MG63 (cell line): ENCODE measurements around the gene DNAH8. TPM values are rescaled to one million over a fixed set of nuclear protein-coding genes. Genes with fewer than 3 reads are reported as not detected.

Experiments
- DNase-seq: peaks from one replicate; pipeline ENCODE4 v3.0.0-alpha.2; 2020
- H3K27me3 ChIP-seq: fragments of 250-450 bp; sonication (Bioruptor Pico); 2 replicates; pipeline ENCODE4 v1.5.1; 2020; ENCODE audit warnings: mild to moderate bottlenecking, moderate library complexity
- H3K36me3 ChIP-seq: fragments of 250-450 bp; sonication (Bioruptor Pico); 2 replicates; pipeline ENCODE4 v1.5.1; 2020; ENCODE audit warnings: mild to moderate bottlenecking, moderate library complexity
- H3K4me3 ChIP-seq: fragments of 250-450 bp; sonication (Bioruptor Pico); 2 replicates; pipeline ENCODE4 v1.5.1; 2020; ENCODE audit warnings: mild to moderate bottlenecking, moderate library complexity
- H3K9me3 ChIP-seq: fragments of 250-450 bp; sonication (Bioruptor Pico); 2 replicates; pipeline ENCODE4 v1.5.1; 2020; ENCODE audit warnings: mild to moderate bottlenecking, moderate library complexity
- total RNA-seq: library from RNA; depleted of rRNA; stranded (reverse); fragments of >200 nt; shearing (Covaris generic); gene quantifications from 2 replicates; pipeline ENCODE4 v1.2.3, GENCODE V29; 2014; ENCODE audit warnings: low replicate concordance

The DNAH8 gene
- total RNA-seq, 1 experiment from 2014 or later = 1.2 TPM

DNA sequence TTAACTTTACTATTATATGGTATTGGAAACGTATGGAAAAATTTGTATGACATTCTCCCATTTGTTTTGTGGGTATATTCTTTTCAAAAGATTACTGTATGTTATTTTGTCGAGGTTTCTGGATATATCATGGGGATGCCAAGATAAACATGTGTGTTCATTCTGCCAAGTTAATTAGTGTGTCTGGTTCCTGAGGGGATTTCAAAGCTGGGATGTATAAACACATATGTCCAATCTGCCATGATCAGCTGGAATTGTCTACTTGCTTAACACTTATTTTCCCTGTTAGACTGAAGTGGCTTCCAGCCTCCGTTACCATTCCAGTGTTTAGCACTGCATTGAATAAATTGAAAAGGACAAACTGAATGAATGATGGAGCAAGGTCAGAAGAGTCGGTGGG is 86.2 kb downstream of the DNAH8 start:
- no peaks in the 10 kb centered on the region for H3K9me3 ChIP-seq

DNA sequence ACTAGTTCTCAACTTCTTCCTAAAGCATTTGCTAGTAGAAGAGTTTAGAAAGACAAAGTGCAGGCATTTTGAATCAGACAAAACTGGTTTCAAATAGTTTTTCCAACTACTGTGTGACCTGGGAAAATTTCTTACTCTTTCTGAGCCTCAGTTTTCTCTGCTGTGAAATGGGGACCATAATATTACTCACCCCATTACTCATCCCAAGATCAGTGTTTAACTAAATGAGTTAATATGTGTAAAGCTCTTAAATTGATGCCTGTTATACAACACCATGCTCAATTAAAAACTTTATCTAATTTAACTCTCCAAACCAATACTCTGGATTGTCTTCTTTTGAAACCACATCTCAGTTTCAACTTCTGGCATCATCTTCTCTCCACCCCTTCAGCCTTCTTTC is 87.4 kb downstream of the DNAH8 start:
- Histone ChIP-seq H3K36me3 (no peaks in the 10 kb centered on the region), H3K27me3 (peaks cover 75% of the 10 kb centered on the region), H3K9me3 (no peaks in the 10 kb centered on the region), H3K4me3 (no peak overlapping the region)
- no peak for DNase-seq

More for the DNA sequence above, 86.2 kb downstream of the DNAH8 start:
- Histone ChIP-seq H3K4me3 (no peak overlapping the region), H3K27me3 (peaks cover 69% of the 10 kb centered on the region), H3K36me3 (no peaks in the 10 kb centered on the region)
- DNase-seq = no peak

DNA sequence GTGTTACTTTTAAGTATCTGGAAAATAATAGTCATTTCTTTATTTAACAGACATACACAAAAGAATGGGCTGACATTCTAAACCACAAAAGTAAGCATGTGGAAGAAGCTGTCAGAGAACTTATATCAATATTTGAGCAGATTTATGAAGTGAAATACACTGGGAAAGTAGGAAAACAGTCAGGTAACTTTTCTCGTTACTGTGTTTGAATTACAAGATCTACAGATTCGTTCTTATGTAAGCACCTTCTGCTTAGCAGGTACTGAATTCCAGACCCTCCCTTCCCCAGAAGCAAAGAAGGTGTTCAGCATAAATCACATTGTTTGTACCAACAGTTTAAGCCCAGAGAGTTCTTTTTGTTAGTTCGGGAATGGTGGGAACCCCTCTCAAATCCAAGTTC is 88.0 kb downstream of the DNAH8 start:
- DNase-seq = no peak
- Histone ChIP-seq H3K9me3 (no peaks in the 10 kb centered on the region), H3K36me3 (no peaks in the 10 kb centered on the region), H3K27me3 (peaks cover 80% of the 10 kb centered on the region), H3K4me3 (no peak overlapping the region)

DNA sequence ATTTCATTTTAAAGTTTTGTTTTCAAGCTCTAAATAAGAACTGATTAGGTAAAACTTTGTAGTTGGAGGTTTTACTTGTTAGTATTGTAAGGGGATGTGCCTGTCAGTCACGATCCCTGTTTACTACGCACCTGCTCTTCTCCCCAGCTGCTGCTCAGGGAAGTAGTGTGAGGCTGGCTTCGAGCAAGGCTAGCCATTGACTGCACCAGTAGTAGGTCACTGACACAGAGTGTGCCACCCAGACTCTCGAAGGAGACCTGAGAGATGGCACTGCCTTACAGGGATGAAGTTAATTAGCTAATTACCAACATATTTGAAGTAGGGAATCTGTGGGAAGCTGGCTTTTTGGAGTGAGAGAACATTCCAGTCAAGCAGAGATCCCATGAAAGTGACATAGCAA is 89.2 kb downstream of the DNAH8 start:
- Histone ChIP-seq H3K36me3 (no peaks in the 10 kb centered on the region), H3K4me3 (no peak overlapping the region), H3K27me3 (peaks cover 69% of the 10 kb centered on the region), H3K9me3 (no peaks in the 10 kb centered on the region)
- DNase-seq = no peak

DNA sequence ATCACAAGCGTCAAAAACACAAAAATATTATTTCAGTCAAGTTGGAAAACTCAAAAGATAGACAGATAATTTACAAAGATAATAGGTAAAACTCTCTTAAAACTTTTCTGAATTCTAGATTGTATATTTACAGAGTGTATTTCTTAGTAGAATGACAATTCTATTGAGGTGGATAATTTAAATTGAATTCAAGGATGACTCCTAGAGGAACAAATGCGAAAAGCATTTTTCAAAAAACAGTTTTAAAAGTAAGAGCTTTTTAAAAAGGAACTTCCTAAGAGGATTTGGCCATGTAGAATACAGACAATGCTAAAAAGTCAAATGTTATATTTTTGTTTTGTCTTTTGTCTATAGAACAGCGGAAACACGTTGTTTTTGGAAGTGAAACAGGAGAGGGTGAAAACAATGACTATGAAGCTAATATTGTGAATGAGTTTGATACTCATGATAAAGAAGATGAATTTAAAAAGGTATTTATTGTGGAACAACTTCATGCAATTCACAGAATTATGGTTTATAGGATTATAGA is 90.1 kb downstream of the DNAH8 start:
- DNase-seq = no peak
- Histone ChIP-seq H3K27me3 (peaks cover 70% of the 10 kb centered on the region), H3K36me3 (no peaks in the 10 kb centered on the region), H3K4me3 (no peak overlapping the region), H3K9me3 (no peaks in the 10 kb centered on the region)

DNA sequence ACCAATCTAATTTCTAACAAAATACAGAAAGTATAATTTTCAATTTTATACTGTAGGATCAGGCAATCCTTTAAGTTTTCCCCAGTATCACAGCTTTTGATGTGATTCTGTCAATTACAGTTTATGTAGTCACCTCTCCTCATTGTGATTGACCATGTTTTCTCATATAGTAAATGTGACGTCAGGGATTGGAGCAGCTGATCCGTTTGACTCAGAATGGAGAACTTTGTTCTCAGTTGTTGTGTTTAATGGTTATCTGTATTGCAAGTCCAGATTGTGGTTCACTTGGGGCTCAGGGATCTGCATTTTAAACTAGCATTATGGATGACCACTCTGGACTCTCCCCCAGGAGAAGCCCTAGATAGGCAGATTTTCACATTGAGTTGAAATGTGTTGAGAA is 90.6 kb downstream of the DNAH8 start:
- no peaks in the 10 kb centered on the region for H3K36me3 ChIP-seq
- H3K9me3 ChIP-seq = no peaks in the 10 kb centered on the region
- H3K27me3 ChIP-seq = peaks cover 67% of the 10 kb centered on the region
- DNase-seq = no peak
- H3K4me3 ChIP-seq = no peak overlapping the region

DNA sequence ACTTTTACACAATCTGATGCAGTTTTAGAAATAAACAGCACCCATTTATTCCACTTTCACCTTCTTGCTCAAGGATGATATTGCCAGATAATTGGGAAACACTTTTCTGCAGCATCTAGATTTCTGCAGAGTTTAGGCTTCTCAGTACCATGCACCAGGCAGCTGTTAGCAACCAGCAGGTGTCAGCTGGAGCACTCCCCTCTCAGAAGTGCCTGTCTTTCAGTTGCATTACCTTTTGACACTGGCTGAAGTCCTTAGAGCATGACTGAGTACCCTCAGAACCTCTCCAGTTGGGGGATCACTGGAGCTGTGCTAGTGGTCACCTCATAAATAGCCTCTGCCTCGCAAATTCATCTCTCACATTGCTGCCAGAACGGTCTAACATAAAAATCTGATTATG is 91.2 kb downstream of the DNAH8 start:
- H3K9me3 ChIP-seq = no peaks in the 10 kb centered on the region
- H3K36me3 ChIP-seq = no peaks in the 10 kb centered on the region
- peaks cover 66% of the 10 kb centered on the region for H3K27me3 ChIP-seq
- no peak overlapping the region for H3K4me3 ChIP-seq
- DNase-seq = no peak

DNA sequence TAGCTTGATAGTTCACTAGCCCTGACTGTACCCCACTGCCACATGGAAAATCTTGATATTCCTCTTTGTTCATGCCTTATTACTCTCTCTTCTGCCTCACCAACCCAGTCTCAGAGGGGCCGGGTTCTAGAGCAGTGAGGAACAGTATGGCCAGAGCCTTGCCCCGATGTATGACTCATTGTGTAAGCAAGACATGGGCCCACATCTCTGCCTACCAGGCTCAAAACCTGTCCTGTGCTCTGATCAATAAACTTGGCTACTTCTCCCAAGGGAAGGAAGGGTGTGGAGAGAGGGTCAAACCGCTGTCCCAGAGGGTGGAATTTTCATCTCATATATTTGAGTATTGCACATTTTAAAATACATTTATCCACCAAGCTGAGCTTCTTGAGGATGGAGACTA is 91.7 kb downstream of the DNAH8 start:
- peaks cover 67% of the 10 kb centered on the region for H3K27me3 ChIP-seq
- no peaks in the 10 kb centered on the region for H3K36me3 ChIP-seq
- H3K4me3 ChIP-seq = no peak overlapping the region
- no peaks in the 10 kb centered on the region for H3K9me3 ChIP-seq
- no peak for DNase-seq

DNA sequence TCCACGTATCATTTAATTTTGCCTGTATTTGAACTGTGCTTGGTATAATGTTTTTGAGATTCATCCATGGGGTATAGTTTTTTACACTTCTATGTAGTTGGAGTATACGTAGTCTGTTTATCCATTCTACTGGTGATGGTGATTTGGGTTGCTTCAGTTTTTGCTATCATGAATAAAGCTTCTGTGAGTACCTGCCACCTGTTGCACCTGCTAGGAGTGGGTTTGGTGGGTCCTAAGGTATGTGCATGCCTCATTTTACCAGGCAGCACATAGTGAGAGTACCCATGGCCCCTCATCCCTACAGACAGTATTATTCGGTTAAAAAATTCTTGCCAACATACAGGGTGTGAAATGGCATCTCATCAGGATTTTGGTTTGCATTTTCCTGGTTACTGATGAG is 92.9 kb downstream of the DNAH8 start:
- Histone ChIP-seq H3K9me3 (no peaks in the 10 kb centered on the region), H3K4me3 (no peak overlapping the region)

DNA sequence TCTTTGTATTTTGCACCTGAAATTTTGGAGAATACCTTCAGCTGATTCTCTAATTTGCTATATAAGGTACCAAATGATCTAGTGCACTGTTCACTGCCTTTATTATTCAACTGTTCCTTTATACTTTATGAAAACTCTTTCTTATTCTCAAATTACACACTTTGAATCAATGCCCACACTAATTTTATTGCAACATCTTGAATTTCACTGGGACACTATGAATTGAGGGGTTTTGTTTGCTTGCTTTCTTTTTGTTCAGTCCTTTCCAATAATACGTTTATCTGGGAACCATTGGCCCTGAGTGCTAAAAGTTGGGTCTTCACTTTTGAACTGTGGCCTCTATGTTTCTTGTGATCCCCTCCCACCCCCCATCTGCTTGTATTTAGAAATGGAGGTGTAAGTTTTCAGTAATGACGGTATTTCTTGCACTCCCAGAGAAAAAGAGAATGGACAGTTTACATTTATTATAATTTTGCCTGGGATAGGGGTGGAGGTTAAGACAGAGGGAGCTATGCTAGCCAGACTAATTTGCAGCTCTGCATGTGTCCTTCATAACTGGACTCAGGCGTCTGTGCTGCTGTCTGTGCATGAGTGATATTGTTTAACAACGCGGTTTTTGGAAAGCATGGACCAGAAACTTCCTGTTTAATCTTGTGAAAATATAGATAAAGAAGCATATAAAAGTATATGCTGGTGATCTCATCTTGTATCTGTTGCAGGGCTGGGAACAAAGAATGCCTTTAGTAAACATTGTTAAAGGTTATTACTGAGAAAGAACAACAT is 98.1 kb downstream of the DNAH8 start:
- peaks cover 51% of the 10 kb centered on the region for H3K27me3 ChIP-seq
- H3K9me3 ChIP-seq = no peaks in the 10 kb centered on the region
- H3K4me3 ChIP-seq = no peak overlapping the region
- no peaks in the 10 kb centered on the region for H3K36me3 ChIP-seq
- peak; percentile 54 for DNase-seq

More for the DNA sequence above, 92.9 kb downstream of the DNAH8 start:
- no peak for DNase-seq
- H3K36me3 ChIP-seq = no peaks in the 10 kb centered on the region
- peaks cover 73% of the 10 kb centered on the region for H3K27me3 ChIP-seq

DNA sequence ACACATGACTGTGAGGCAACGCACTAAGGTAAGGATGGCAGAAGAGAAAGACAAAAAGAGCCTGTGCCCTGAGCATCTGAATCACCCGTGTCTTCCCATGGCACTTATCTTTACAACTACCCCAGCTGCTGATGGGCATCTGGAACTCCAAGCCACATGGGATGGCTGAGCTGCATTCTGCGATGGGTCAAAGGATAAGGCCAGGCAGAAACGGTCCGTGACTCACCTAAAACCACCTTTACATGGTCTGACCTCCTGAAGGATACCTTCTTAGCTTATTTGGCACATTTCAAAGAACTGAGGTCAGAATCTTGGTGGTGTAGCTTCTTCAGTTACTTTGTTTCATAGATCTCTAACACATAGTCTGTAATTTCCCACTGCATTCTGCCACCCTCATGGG is 99.7 kb downstream of the DNAH8 start:
- H3K36me3 ChIP-seq = no peaks in the 10 kb centered on the region
- DNase-seq = no peak
- H3K9me3 ChIP-seq = no peaks in the 10 kb centered on the region
- no peak overlapping the region for H3K4me3 ChIP-seq
- H3K27me3 ChIP-seq = peaks cover 59% of the 10 kb centered on the region

DNA sequence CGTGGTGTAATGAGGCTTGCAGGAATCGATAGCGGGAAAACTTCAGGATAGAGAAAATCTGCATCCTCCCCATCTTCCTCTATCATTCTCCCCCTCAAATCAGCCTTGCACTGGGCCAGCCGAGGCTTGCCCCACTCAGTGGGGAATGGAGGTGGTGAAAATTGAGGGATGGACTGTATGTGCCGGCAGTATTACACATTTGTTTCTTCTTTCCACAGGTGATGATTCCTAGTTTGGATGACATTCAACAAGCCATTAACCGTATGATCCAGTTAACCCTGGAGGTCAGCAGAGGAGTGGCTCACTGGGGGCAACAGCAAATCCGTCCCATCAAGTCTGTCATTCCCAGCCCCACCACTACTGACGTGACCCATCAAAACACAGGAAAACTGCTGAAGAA is 100.1 kb downstream of the DNAH8 start:
- no peak for DNase-seq
- peaks cover 60% of the 10 kb centered on the region for H3K27me3 ChIP-seq
- no peaks in the 10 kb centered on the region for H3K9me3 ChIP-seq
- H3K36me3 ChIP-seq = no peaks in the 10 kb centered on the region
- no peak overlapping the region for H3K4me3 ChIP-seq

DNA sequence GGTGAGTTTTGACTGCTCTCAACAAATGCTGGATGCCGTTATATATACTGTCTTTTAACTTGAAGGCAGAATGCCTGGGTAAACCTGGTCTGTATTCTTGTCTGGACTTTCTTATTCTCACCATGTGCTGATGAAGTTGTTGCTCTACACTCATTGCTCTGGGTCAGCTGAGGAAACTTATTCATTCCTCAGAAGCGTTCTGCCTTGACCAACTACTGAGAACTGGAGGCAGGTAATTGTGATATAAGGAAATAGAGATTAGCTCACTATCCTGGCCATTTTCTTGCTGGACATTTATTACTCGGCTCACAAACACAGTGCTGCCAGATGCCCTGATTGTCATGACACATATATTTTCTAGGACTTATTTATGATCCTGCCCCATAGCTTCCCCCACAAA is 103.6 kb downstream of the DNAH8 start:
- Histone ChIP-seq H3K27me3 (peaks cover 48% of the 10 kb centered on the region), H3K9me3 (no peaks in the 10 kb centered on the region), H3K36me3 (no peaks in the 10 kb centered on the region), H3K4me3 (no peak overlapping the region)
- DNase-seq = no peak

DNA sequence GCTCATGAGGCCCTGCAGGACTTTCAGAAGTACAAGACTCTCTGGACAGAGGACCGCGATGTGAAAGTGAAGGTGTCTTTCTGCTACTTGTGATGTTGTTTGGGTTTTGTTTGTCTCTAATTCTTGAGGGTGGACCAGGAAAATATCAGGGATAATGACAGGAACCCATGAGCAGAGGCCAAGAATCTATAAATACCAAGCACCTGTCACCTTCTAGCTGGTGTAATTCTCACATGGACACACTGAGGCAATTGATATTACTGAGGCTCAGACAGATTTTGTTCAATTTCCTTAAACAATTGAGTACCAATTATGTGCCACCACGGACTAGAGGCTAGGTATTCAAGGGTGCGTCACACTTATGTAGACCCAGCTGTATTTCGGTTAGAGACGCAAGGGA is 107.9 kb downstream of the DNAH8 start:
- no peak for DNase-seq
- Histone ChIP-seq H3K27me3 (peaks cover 38% of the 10 kb centered on the region), H3K4me3 (no peak overlapping the region), H3K9me3 (no peaks in the 10 kb centered on the region), H3K36me3 (no peaks in the 10 kb centered on the region)

DNA sequence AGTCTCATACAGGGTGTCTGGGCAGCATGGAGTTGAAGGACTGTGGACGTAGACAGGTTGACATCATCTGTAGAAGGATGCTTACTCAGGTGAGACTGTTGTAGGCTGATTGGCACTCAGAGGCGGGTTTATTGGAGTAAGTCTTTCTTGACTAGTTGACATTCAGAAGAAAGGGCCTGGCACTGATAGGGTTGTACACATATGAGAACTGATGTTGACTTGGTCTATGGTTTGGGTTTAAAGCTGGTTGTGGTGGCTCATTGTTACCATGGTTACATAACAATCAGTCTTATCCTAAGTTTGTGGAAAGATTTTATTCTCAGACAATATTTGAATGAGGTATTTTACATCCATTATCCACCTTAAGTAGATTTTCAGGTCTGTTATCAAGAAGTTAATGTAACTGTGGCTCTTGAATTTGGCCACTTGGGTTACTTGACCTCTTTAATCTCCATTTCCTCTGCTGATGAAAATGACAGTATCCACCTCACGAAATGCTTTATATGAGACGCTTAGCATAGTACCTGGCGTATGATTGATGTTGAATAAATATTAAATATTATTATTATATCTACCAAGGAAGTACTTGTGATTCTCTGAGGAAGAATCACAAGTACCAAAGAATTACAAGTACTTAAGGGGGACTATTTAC is 109.3 kb downstream of the DNAH8 start:
- no peak for DNase-seq
- no peaks in the 10 kb centered on the region for H3K36me3 ChIP-seq
- H3K9me3 ChIP-seq = peaks cover under 1% of the 10 kb centered on the region; the same call in 1 of the 2 replicates
- H3K27me3 ChIP-seq = peaks cover 24% of the 10 kb centered on the region
- no peak overlapping the region for H3K4me3 ChIP-seq

DNA sequence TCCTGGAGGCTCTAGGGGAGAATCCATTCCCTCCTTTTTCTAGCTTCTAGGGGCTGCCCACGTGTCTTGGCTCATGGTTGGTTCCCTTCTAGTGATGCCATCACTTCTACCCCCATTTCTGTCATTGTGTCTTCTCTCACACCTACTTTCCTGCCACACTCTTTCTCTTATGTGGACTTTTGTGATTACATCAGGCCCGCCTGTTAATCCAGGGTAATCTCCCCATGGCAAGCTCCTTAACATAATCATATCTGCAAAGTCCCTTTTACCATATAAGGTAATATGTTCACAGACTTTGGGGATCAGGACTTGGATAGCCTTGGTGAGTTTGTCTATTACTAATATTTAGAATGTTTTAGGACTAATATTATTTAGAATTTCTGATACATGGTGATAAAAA is 111.9 kb downstream of the DNAH8 start:
- no peak for DNase-seq
- Histone ChIP-seq H3K9me3 (peaks cover 7% of the 10 kb centered on the region; the same call in 1 of the 2 replicates), H3K36me3 (no peaks in the 10 kb centered on the region), H3K27me3 (peaks cover 6% of the 10 kb centered on the region; the same call in 1 of the 2 replicates), H3K4me3 (no peak overlapping the region)

DNA sequence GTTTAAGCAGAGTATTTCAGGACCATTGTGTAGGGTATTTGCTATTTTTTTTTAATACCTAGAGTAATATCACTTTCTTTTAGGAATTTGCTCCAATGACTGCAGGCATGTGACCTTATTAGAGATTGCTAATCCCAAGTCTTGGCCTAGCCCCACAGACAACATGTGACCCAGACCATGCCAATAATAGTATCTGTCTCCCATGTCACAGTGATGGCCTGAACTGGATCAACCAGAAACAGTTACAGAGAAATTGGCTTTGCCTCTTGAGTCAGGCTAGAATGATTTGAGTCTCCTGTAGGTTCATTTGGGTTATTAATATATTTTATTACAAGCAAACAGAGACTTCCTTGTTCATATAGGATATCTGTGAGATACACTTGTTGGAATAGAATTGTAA is 116.8 kb downstream of the DNAH8 start:
- DNase-seq = no peak
- peaks cover 7% of the 10 kb centered on the region; the same call in 1 of the 2 replicates for H3K27me3 ChIP-seq
- H3K4me3 ChIP-seq = no peak overlapping the region
- no peaks in the 10 kb centered on the region for H3K36me3 ChIP-seq
- peaks cover 7% of the 10 kb centered on the region; the same call in 1 of the 2 replicates for H3K9me3 ChIP-seq

DNA sequence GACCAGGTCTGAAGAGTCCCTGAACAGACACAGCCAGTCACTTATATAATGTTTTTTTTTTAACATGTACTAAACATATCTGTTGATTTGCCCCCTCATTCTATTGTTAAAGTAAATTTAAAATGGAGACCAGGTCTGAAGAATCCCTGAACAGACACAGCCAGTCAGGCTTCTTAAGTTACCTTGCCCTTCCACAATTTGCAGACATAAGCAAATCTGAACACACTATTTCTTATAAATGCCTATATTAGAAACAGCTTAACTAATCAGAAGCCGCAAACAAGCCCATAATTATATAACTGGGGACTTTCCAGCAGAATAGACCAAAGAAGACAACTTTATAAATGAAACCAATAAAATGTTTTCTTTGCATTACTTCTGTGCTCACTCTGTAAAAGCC is 118.2 kb downstream of the DNAH8 start:
- no peak overlapping the region for H3K4me3 ChIP-seq
- peaks cover 9% of the 10 kb centered on the region; the same call in 1 of the 2 replicates for H3K27me3 ChIP-seq
- no peaks in the 10 kb centered on the region for H3K36me3 ChIP-seq
- no peak for DNase-seq
- peaks cover 7% of the 10 kb centered on the region; the same call in 1 of the 2 replicates for H3K9me3 ChIP-seq
